ENCODE data around the gene S100A5.
A peak's percentile ranks its signal among the peaks of the same experiment; 100 is the strongest.

DNA sequence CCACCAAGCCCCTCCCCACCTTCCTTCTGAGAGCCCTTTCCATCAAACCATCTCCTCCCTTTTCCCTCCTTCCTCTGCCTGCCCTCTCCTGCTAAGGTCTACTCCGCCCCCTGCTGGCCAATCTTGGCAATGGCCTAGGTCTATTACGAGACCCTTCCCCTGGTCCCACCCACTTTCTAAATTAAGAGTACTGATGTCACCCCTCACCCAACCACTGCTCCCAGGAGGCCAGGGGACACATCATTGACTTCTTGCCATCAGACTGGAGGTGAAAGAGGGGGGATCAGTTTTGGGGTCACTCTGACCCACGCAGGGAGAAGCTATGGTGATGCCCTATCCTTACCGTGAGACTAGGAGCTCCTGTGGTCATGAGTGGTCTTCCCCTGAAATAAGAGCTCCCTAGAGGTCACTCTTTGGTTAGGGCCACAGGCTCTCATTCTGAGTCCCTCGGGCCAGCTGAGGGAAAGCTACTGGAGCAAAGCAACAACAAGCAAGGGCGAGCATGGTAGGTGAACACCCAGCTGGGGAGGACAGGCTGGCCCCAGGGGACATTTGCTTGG, 45.7 kb downstream of the S100A5 start:
- no peak for TF ChIP-seq POLR2A (IDR thresholded peaks at IDR 0.05)
- no peak for TF ChIP-seq EP300 (IDR thresholded peaks at IDR 0.05)
- TF ChIP-seq, protein P1, sequence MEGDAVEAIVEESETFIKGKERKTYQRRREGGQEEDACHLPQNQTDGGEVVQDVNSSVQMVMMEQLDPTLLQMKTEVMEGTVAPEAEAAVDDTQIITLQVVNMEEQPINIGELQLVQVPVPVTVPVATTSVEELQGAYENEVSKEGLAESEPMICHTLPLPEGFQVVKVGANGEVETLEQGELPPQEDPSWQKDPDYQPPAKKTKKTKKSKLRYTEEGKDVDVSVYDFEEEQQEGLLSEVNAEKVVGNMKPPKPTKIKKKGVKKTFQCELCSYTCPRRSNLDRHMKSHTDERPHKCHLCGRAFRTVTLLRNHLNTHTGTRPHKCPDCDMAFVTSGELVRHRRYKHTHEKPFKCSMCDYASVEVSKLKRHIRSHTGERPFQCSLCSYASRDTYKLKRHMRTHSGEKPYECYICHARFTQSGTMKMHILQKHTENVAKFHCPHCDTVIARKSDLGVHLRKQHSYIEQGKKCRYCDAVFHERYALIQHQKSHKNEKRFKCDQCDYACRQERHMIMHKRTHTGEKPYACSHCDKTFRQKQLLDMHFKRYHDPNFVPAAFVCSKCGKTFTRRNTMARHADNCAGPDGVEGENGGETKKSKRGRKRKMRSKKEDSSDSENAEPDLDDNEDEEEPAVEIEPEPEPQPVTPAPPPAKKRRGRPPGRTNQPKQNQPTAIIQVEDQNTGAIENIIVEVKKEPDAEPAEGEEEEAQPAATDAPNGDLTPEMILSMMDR (IDR thresholded peaks at IDR 0.05) = peak; percentile 87 to 92 (median 88)
- TF ChIP-seq POLR2AphosphoS5 (IDR thresholded peaks at IDR 0.05) = no peak

All from gastroesophageal sphincter (tissue), 3 donors.